ENCODE results near the gene SLC22A1.
"Not testable (repeated sequence)": the region's sequence is repeated elsewhere in the genome, so short reads cannot be mapped to it uniquely, and the experiment has no call there.

Gene SLC22A1

DNA sequence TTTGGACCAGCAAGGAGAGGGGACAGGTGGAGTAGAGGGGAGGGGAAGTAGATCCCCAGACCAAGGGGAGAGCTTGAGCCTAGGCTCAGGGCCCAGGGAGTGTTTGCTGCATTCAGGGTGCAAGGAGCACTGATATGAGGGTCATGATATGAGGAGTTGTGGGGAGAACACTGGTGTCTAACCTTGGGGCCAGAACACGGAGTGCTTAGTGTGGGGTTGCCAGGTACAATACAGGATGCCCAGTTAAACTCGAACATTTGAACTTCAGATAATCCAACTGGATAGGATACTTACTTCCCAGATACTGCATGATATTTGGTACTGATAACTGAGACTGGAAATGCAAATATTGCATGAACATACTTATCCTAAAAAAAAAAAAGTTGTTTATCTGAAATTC, 2.4 kb downstream of the SLC22A1 start:
- DNase-seq (ENCODE audit: low spot score) = no peak

DNA sequence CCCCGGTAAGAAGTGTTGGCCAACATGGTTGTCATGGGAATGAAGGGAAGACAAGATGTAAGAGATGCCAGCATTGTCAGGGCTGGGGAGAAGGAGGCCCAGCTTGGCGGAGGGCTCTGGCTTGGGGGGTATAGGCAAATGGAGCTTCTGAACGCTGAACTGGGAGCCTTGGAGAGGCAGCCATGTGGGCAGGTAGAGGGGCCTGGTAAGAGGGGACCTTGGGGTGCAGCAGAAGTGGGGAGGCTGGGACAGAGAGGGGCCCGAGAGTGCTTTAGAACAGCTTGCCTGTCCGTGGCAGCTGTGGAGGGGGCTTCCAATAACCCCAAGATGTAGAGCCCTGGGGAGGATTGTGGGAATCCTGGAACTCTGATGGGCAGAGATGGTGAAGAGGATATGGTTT, 3.0 kb downstream of the SLC22A1 start:
- no peak for DNase-seq (ENCODE audit: low spot score)

DNA sequence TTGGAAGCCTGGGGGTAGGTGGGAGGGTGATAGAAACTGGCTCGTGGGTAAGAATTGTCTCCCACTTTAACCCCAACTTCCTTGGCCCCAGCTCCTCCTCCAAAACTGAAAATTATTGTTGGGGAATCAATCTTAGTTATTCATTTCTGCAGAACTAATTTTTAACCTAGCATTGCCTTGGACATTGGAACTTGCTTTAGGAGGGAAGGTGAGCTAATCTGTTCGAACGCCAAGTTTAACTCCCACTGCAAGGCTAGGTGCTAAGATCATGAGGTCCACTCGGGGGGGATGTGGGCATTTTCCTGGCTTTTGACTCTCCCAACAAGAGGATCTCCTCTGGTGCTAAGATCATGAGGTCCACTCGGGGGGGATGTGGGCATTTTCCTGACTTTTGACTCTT, 3.5 kb downstream of the SLC22A1 start:
- not testable (repeated sequence) for DNase-seq (ENCODE audit: low spot score)

DNA sequence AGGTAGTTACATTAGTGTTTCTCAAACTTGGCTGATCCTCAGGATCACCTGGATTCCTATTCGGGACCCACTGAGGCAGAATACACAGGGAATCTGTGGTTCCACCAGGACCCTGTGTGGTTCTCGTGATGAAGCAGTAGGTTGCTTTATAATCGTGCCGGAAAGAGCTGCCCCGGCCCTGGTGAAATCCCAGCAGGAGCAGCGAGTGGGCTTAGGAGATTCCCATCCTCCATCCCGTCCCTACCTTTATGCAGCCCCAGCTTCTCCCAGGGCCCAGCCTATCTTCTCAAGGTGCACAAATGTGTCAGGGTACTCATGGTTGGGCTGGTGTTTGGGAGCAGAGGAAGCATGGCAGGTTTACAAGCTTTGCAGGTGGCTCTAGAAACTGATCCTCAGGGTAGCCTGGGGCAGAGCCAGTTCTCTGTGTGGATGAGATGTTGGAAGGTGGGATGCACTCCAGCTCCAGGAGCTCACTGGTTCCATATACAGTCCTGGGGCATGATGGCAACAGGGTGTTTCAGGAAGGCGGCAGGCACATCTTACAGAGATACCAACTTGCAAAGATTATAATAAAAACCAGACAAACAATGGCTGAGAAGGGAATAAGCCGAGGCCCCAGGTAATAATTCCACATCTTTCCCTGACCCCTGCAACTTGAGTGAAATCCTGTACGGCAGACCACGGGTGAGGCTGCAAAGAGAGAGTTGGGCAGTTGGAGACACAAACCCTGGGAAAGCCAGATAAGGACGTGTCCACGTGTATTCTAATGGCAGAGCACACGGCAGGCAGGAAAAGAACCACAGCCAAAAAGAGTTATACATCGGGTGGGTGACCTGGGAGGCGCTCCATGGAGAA, 5.9 kb downstream of the SLC22A1 start:
- no peak for DNase-seq (ENCODE audit: low spot score)

GRCh38 chr6:160128125-160128683, 6.6 kb downstream of the SLC22A1 start:
- DNase-seq (ENCODE audit: low spot score) = no peak

DNA sequence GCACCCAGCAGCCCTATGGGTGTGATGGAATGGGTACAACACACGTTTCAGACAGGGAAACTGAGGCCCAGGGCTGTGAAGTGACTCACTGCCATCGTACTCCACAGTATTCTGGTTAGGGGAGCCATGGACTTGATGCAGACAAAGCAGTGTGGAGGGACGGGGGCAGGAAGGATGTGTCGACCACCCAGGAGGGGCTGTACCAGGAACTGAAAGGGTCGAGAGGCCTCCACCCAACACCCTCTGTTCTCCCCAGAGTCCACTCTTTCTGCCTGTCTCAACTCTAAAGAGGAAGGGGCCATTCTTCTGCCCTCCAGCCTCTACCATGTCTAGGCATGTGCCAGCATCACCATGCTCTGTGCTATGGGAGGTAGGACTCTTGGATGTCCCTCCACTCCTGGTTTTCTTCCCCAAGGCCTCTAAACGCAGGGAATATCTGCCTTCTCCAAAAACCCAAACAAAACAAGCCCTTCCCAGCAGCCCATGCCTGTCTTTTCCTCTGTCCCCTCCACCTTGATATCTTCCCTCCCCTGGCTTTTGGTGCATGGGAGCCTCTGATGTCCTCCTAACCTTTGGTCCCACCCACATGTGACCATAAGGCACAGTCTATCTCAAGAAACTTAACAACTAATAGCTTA, 7.4 kb downstream of the SLC22A1 start:
- no peak for DNase-seq (ENCODE audit: low spot score)

- DNase-seq (ENCODE audit: low spot score) = no peak
Measured at GRCh38 chr6:160129881-160130615, 8.4 kb downstream of the SLC22A1 start.

GRCh38 chr6:160130729-160131484, 9.3 kb downstream of the SLC22A1 start:
- DNase-seq (ENCODE audit: low spot score) = no peak

DNA sequence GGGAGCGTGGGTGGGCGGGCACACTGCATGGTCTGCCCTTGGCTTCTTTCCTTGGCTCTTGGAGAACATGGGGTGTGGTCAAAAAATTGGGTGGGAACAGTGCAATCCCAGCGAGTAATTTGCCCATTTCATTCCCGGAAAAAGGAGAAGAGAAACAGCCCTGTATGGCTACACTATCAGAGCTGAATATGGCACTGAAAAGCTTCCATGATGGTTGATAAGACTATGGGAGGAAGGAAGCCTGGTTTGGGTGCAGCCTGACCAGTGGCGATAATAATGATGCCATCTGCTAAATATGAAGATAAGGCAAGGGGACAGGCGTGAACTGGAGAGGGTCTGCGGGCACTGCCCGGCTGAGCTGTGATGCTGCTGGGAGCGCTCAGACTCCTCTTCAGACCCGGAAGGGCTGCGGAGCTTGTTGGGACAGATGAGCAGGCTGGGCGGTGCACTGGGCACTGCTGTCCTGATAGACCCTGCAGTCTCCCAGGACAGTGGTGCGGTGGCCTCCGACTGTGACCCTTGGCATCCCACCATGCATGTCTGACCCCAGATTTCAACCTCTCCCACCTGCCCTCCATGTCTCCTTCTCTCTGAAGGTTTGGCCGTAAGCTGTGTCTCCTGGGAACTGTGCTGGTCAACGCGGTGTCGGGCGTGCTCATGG, 10.2 kb downstream of the SLC22A1 start:
- DNase-seq (ENCODE audit: low spot score) = no peak

DNA sequence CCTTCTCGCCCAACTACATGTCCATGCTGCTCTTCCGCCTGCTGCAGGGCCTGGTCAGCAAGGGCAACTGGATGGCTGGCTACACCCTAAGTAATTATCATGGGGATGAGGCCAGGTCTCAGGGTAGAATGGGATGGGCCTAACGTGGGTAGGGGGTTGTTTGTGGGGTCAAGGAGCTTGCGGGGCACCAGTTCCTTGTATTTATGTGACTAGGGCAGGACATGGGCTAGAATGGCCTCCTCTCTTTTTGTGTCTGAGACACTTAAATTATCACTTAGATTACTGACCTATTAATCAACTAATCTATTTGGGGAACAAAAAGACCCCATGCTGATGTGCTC, 10.7 kb downstream of the SLC22A1 start:
- DNase-seq (ENCODE audit: low spot score) = no peak

DNA sequence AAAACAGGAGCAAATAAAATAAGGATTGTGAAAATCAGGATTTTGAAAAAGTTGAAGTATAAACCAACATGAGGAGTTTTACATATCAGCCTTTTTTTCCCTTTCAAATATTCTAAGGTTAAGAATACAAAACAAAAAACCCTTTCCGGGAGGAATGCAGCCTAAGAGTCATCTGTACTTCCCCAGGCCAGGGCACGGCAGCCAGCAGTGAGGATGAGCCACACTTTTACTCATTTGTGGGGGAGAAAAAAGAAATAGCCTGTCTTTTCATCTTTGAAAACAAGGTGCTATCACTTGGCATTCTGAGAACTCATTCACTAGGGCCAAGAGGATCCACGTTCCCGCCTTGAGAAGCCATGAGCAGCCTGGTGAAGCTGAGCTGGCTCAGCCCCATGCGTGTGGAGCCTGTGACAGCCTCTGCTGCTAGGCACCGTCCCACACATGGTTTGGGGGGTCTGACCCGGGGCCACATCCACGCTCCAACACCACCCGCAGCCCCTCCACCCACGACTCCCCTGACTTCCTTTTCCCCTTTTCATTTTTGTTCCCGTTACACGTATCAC, 11.2 kb downstream of the SLC22A1 start:
- DNase-seq (ENCODE audit: low spot score) = no peak

DNA sequence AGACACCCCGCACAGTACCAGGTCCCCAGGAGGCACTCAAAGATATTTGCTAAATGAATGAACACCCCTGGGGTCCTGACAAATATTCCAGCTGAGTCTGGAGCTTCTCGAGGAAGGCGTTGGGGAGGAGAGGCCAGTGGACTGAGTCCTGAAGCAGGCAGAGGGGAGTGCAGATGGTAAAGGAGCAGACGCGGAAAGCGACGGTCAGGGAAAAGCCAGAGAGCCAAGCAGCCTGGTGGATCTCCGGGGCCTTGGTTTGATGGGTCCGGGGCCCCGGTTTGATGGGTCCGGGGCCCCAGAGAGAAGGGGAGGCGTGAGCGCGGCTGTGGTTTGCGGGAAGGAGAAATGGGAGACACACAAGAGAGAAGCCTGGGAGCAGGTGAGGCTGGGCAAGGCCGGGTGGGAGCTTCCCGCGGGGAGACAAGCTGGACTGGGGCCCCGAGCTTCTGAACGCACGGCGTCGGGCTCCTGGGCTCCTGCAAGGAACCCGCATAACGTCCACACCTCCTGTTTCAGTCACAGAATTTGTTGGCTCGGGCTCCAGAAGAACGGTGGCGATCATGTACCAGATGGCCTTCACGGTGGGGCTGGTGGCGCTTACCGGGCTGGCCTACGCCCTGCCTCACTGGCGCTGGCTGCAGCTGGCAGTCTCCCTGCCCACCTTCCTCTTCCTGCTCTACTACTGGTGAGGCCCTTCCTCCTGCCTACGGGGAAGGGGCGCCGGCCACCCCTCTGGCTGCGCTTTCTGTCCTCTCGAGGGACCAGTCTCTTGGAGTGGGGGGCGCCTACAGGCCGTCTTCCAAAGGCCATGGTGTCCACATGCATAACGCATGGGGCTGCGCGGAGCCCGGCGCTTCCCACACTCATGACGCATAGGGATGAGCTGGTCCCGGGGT, 12.1 kb downstream of the SLC22A1 start:
- no peak for DNase-seq (ENCODE audit: low spot score)

DNA sequence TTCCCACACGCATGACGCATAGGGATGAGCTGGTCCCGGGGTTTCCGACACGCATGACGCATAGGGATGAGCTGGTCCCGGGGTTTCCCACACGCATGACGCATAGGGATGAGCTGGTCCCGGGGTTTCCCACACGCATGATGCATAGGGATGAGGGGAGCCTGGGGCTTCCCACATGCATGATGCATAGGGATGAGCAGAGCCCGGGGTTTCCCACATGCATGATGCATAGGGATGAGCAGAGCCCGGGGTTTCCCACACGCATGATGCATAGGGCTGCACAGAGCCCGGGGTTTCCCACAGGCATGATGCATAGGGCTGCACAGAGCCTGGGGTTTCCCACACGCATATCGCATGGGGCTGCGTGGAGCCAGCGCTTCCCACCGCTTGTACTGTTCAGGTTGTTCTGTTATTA, 12.7 kb downstream of the SLC22A1 start:
- not testable (repeated sequence) for DNase-seq (ENCODE audit: low spot score)

GRCh38 chr6:160134779-160135547, 13.3 kb downstream of the SLC22A1 start:
- DNase-seq (ENCODE audit: low spot score) = no peak

DNA sequence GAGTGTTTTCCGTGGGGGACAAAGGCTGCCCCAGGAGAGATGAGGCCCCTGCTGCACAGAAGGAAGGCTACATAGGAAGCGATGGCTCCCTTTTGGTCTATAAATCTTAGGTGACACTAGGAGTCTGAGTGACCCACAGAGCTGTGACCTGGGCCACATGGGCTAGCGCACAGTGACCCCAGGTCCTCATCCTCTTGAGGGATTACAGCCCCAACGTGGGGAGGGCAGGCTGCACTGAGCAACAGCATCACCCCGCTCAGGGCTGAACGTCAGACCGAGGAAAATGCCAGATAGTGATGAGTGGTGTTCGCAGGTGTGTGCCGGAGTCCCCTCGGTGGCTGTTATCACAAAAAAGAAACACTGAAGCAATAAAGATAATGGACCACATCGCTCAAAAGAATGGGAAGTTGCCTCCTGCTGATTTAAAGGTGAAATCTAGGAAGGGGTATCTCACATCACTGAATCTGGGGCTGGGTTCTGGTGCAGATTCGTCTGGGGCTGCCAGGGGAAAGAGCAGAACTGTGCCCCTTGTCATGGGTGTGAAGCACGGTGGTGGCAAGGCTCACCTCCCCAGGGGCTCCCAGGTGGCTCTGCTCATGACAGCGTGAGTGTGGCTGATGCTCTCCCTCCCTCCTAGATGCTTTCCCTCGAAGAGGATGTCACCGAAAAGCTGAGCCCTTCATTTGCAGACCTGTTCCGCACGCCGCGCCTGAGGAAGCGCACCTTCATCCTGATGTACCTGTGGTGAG, 14.5 kb downstream of the SLC22A1 start:
- no peak for DNase-seq (ENCODE audit: low spot score)

DNA sequence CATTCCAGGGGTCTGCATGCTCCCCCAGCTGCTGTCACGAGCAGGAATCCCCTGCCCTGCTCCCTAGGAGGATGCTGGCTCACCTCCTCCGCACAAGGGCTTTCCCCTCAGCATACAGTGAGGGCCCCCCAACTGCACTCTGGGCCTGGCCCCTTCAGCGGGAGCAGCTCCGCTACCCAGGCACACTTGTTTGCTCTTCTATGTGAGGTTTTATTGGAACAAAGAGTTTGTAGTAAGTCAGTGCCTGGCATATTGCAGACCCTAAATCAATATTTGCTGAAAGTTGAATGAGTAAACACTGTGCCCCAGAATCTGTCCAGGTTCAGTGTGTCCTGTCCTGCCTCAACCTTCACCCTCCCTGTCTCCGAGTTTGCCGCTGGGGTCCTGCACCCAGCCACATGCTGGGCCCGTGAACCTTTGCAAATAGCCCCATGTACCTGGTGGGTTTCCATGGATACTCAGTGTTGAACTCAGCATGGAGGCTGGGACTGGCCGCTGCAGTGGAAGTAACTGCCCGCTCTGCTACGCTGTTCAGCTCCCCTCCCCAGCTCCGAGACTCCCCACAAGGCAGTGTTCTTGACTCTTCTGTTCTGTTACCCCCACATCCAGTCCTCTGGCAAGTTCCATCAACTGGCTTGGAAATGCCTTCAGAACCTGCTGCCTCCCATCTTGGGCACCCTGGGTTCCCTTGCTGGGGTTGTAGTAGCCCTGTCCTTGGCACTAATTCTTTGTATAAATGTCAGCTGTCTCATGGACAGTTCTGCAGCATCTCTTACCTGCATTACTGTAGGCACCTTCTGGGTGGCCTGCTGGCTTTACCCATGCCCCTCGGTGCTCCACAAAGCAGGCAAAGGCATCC, 15.7 kb downstream of the SLC22A1 start:
- DNase-seq (ENCODE audit: low spot score) = no peak

All from globus pallidus (tissue), 1 donor.